Activated effector memory CD4-positive, alpha-beta T cell treated with Interleukin-2 at 50 U/mL for 16 hours (primary cell): ENCODE data around the gene GLCE.
"Not testable (repeated sequence)": the region's sequence is repeated elsewhere in the genome, so short reads cannot be mapped to it uniquely, and the experiment has no call there.

ENCODE experiments used
- DNase-seq: peaks from one replicate; pipeline ENCODE4 v3.0.0-alpha.2; 2020

The GLCE gene

GRCh38 chr15:69138963-69139362 lies 21.5 kb upstream of the GLCE start:
- no peak for DNase-seq

DNA sequence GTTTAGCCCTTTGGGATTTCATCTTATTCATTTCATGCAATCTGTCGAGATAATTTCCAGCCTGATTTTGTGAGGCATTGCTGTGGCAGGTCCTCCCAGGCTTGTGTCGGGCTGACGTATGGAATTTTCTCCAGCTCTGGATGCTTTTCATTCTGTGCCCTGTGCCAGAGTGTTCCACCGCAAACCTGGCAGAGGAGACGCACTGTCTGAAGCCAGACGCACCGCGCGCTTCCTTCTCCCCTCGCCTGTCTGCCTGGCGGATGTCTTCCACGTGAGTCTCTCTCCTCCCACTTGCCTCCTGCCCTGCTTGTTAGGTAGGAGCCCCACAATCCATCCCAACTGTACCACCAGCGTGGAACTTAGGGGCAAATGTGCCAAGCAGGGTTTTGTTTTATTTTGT lies 20.1 kb upstream of the GLCE start:
- DNase-seq = no peak

DNA sequence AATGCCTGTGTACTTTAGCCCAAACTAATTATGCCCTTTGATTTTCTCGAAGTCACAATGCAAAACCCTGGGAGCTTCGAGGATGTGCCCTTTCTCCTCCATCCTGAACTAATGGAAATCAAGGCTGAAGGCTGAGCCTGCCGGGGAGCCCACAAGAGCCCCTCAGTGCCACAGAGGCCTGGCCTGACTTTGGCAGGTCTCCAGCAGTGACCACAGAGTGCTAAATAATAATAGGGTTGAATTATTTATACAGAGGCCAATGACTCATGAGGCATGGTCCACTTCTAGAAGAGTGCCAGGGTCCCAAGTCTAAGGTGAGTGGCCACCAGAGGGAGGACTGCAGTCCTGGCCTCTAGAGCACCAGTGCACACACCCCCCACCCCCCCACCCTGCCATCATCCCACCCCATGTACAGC lies 19.1 kb upstream of the GLCE start:
- no peak for DNase-seq

DNA sequence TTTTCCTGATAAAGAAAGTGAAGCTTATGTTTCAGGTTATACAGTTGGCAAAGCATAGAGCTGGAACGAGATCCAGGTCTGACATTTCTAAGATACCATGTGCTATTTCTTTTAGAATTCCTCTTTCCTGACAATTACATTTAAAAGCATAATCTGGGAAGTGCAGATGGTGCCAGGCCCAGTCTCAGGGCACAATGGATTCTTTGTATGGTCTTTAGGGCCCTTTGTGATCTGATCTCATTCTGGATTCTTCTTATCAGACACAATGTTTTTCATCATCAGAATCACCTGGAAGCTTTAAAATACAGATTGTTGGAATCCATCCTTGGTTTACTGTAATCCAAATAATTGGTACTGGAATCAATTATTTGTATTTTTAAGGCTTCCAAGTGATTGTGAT lies 18.6 kb upstream of the GLCE start:
- DNase-seq = no peak

- no peak for DNase-seq
Measured at GRCh38 chr15:69143756-69144436, 16.5 kb upstream of the GLCE start.

- DNase-seq = no peak
Measured at GRCh38 chr15:69144530-69144929, 15.9 kb upstream of the GLCE start.

DNA sequence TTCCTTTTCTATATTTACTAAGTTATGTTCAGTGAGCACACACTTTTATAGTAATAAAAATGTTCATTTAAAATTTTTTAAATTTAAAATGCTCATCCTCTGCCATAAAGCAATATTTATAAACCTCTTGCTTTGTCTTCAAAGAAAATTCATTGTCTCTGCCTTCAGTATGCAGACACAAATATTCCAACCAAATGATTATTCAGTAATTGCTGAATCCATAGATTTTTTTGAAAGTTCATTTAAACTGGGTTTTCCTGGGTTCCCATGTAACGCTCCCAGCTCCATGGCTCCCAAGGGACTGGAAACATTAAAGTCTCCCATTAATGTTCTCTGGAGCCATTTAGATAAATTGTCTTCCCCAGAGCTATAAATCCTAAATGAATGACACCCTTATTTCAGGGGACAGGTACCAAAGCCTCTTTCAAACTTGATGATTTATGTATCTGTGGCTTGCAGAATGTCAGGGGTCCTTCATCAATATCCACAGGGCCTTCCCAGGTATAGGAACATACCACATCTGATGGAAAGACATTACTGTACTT lies 15.2 kb upstream of the GLCE start:
- DNase-seq = no peak

- DNase-seq = no peak
Measured at GRCh38 chr15:69145694-69146492, 14.5 kb upstream of the GLCE start.

DNA sequence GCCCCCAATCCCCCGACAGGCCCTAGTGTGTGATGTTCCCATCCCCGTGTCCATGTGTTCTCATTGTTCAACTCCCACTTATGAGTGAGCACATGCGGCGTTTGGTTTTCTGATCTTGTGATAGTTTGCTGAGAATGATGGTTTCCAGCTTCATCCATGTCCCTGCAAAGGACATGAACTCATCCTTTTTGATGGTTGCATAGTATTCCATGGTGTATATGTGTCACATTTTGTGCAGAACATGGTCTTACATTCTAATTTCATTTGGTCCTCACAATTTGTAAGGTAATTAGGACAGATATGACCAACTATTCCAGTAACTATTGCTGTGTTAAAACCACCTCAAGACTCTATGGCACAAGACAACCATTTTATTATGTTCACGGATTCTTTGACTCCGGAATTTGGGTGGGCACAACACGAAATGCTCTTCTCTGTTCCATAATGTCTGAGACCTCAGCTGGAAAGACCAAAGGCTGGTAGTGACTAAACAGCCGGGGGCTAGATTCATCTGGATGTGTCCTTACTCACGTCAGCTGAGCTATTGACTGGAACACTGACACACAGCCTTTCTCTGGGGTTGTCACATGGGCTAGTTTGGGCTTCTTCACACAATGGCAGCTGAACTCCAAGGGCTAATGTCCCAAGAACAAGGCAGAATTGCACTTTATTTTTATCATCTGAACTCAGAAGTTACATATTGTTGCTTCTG lies 13.6 kb upstream of the GLCE start:
- no peak for DNase-seq

DNA sequence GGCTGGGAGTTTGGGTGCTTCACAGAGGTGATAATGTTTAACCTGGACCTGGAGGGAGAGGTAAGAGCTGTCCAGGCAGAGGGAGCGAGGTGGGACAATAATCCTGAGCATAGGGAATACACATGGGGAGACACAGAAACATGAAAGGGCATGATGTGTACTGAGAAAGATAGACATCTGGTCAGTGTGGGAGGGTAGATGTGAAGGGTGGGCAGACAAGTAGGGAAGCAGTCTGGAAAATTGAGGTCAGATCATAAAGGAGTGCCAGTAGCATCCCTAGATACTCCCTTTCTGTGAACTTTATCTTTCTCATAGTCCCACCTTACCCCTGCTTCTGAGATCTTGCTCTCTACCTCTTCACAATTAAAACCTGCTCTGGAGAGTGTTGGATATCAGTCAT lies 12.0 kb upstream of the GLCE start:
- no peak for DNase-seq

DNA sequence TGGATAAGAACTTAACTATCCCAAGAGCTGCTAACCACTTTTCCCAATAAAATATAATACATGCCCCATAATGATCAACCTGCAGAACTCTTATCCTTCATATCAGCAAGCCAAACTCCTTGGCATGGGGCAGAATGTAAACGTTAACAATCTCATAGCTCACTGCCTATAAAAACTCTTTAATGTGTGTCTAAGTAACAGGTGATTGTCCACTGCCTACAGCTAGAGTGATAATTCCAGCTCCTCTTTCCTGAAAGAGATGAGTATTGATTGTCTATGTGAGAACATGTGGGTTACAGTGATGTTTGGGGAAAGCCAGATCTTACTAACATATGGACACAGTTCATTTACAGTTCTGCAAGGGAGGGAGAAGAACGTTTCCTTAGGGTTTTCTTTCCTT lies 11.3 kb upstream of the GLCE start:
- DNase-seq = no peak

DNA sequence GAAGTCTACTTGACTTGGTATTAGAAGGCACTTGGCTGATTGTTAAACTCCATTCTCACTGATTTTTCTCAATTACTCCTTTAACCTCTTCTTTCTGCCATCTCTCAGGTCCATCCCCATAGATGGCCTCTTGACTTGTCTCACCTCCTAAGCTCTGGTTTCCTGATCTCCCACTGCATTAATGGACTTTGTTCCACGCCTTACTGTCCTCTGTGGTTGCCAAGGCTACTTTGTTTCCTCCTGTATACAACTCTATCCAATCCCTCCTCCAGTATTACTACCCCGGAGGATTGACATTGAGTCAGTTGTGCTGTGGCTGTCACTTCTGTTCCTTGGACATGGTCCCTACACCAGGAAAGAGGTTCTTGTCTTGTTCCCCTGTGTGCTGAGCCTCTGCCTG lies 10.6 kb upstream of the GLCE start:
- no peak for DNase-seq

DNA sequence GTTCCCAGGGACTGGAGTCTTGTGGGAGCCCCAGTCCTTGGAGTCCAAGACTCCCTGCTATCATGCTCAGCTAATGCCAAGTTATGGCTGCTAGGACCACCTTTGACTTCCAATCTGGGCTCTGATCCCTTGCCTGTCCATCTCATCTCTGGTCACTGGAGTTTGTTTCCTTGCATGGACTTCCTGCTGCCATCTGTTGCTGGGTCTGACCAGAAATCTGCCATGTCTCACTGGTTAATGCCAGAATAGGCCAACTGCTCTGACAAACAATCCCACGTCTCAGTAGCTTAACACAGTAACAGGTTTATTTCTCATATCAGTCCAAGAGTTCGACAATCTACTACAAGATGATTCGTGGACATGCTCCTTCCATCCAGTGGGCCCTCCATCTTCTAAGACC lies 10.1 kb upstream of the GLCE start:
- DNase-seq = no peak

- no peak for DNase-seq
Measured at GRCh38 chr15:69150841-69151240, 9.6 kb upstream of the GLCE start.

- DNase-seq = no peak
Measured at GRCh38 chr15:69153046-69153445, 7.4 kb upstream of the GLCE start.

DNA sequence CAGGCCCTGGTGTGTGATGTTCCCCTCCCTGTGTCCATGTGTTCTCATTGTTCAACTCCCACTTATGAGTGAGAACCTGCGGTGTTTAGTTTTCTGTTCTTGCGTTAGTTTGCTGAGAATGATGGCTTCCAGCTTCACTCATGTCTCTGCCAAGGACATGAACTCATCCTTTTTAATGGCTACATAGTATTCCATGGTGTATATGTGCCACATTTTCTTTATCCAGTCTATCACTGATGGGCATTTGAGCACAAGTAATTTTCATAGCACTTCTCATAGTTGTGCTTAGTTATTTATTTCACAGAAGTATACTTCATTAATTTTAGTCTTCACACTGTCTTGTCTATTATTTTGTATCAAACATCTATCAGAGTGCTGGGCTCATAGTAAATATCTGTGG lies 6.8 kb upstream of the GLCE start:
- DNase-seq = not testable (repeated sequence)

DNA sequence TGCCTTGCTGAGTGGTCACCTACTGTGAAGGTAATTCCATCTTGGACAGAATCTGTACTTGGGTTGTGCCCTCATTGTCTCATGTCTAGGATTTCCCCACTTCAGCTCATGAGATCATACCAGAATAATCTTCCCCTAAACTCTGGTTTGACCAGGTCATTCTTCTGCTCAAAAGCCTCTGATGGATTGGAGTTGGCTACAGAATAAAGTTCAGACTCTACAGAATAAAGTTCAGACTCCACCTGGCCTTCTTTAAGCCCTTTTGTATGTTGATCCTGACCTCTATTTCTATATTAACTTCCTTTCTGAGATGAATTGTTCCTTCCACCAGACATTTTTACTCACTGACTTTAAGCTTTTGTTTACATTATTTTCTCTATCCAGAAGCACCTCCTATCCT lies 6.4 kb upstream of the GLCE start:
- no peak for DNase-seq

GRCh38 chr15:69154684-69155083 lies 5.8 kb upstream of the GLCE start:
- DNase-seq = no peak

GRCh38 chr15:69156736-69157381 lies 3.6 kb upstream of the GLCE start:
- DNase-seq = no peak

DNA sequence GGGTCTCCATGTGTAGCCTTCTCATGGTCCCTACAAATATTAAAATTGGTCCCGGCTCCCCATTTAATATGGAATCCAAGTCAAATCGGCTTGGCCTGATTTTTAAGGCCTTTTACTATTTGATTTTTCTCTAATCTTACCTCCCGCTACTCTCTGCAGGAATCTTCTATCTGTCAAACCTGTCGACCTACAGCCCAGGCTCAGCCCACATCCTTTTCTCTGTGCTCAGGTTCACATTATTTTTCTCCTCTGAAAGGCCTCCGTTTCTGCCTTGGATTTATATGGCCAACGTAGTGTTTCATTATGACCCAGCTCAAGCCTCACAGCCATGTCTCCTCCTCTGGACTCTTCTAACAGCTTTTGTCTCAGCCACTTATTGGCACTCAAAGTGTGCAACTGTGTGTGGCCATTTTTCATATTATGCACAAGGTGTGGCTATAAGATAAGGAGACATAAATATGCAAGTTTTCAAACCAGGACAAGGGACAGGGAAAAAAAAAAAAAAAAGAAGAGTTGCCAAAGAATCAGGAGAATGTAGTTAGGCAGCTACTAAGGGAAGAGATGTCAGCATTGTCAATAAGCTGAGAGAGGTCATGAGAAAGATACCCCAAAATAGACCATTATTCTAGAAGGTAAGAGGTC lies 2.1 kb upstream of the GLCE start:
- no peak for DNase-seq

DNA sequence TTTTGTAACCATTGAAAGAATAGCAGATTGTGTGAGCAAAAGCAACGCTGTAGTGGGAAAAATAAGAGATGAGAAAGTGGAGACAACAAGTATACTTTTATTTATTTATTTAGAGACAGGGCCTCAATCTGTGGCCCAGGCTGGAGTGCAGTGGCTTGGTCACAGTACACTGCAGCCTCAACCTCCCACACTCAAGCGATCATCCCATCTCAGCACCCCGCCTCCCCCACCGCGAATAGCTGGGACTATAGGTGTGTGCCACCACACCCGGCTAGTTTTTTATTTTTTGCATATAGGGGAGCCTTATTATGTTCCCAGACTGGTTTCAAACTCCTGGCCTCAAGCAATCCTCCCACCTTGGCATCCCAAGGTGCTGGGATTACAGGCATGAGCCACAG lies 1.6 kb upstream of the GLCE start:
- DNase-seq = no peak

DNA sequence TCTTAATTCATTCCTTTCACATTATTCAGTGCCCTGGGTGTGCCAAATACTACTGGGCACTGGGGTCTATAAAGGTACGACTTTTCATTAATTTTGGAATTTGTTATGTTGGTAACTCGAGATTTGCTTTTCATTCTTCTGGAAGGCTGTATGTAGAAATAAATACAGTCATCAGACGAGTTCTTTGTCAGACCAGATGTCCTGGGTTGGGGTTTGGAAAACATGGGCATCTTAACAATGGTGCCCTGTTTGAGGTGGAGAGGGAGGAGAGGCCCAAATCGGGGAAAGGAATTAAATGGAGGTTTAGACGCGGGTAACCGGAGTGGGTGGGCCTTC lies 662 bp upstream of the GLCE start:
- no peak for DNase-seq
